ENCODE results near the gene NWD2. TPM values are rescaled to one million over a fixed set of nuclear protein-coding genes. Genes with fewer than 3 reads are reported as not detected.
"Not testable (repeated sequence)": the region's sequence is repeated elsewhere in the genome, so short reads cannot be mapped to it uniquely, and the experiment has no call there.

Gene NWD2
- total RNA-seq, result under 1 TPM in 1 of 7 donors, not detected in 6; 0.05 TPM
- not detected for polyA plus RNA-seq
- long read RNA-seq, donor 1, result 0 reads
- long read RNA-seq, donor 2, result 0 reads

DNA sequence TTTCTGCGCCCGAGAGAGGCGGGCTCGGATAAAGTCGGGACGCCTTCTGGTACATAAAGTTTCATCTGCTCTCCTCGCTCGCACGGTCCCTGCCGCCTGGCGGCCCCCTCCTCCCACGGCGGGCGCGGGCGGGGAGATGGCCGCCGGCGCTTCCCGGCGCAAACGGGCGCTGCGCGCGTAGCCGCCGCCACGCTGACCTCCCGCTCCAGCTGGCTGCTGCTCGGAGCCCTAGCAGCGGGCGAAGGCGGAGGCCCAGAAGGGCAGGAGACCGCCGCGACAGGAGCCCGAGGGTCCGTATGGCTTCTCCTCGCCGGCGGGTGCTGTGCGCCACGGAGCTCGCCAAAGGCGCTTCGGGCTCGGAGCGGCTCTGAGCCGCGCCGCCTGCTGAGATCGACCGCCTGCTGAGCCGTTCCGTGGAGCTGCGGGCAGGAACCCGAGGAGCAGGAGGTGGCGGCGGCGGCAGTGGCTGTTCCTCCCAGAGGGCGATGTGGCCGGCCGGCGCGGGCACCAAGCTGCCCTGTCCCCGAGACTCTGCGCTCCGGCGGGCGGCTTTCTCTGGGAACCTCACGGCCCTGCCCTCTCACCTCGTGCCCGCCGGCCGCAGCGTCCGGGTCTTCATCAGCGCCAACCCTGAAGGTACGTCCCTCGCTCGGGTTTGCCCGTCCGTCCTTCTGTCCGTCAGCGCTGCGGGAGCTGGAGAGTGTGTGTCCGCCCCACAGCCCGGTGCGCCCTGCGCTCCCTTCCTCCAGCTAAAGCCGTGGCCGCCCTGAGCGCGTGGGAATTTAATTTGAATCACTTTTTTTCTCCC is at the start of gene NWD2:
Gene NWD2, plus strand, starts transcription at position 161 of the 808 bp plus-strand sequence. Its CDS starts 325 bp downstream, at position 486.
- Histone ChIP-seq H3K4me1 (peaks cover 0 to 17% (median 8%) of the 10 kb centered on the region in 6 donors), H3K27me3 (replicated peaks in 1 of 7) (peaks cover 0 to 94% (median 30%) of the 10 kb centered on the region in 7 donors), H3K4me3 (peak within 1 kb of the TSS in 2 of 8 donors; percentile 20 to 27), H3K27ac (no peak within 1 kb of the TSS), H3K36me3 (no peaks in the 10 kb centered on the region), H3K9me3 (no peaks in the 10 kb centered on the region)
- no peak for DNase-seq
- intact Hi-C loops (cut with DNase I; ENCODE audit: low total_unique reads), result no loop called here
- 1 to 4% (median 3%) methylated on average over 44 to 95 of the region's 95 CpGs for WGBS, 5 donors
- TF ChIP-seq POLR2AphosphoS5 (IDR thresholded peaks at IDR 0.05) (no peak), POLR2A (IDR thresholded peaks at IDR 0.05) (no peak), CTCF (IDR thresholded peaks at IDR 0.05 in 8 of 11, conservative IDR thresholded peaks at IDR 0.05 in 3 of 11) (no peak)

DNA sequence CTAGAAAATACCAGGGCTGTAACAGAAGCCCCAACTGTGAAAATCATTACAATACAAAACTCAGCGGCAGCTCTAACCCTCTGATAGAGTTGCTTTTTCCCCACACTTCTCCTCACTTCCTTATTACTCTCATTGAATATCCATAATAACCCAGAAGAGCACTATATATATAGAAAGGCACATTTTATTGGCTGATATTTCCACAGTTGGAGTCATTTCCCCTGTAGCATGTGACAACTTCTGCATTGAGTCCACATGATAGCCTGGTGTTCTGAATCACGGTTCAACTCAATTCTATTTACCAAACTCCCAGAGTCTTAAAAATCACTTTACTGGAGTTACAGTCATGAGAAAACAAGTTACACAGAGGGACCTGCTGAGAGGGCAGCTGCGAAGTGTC is 46.6 kb upstream of the NWD2 start:
- H3K9me3 ChIP-seq, result peaks cover 0 to 2% (median 0%) of the 10 kb centered on the region in 8 donors
- intact Hi-C loops (cut with DNase I; ENCODE audit: low total_unique reads), result no loop called here
- no peak for TF ChIP-seq CTCF (IDR thresholded peaks at IDR 0.05 in 8 of 11, conservative IDR thresholded peaks at IDR 0.05 in 3 of 11)
- TF ChIP-seq POLR2A (IDR thresholded peaks at IDR 0.05), result no peak
- TF ChIP-seq POLR2AphosphoS5 (IDR thresholded peaks at IDR 0.05), result no peak
- 68 to 84% (median 72%) methylated on average over 3 of the region's 3 CpGs for WGBS, 5 donors
- no peaks in the 10 kb centered on the region for H3K4me1 ChIP-seq
- no peaks in the 10 kb centered on the region for H3K36me3 ChIP-seq
- no peak overlapping the region for H3K4me3 ChIP-seq
- no peaks in the 10 kb centered on the region for H3K27me3 ChIP-seq (replicated peaks in 1 of 7)
- no peak overlapping the region for H3K27ac ChIP-seq
- no peak for DNase-seq

- intact Hi-C loops (cut with DNase I; ENCODE audit: low total_unique reads); H3K4me3 ChIP-seq; H3K27ac ChIP-seq; DNase-seq; H3K36me3 ChIP-seq; H3K4me1 ChIP-seq; H3K27me3 ChIP-seq (replicated peaks in 1 of 7): not testable (repeated sequence)
- peaks cover 0 to 29% (median 23%) of the 10 kb centered on the region in 8 donors for H3K9me3 ChIP-seq
- 80 to 90% (median 88%) methylated on average over 1 of the region's 1 CpG for whole genome bisulfite sequencing, 5 donors
These were observed 39.8 kb upstream of the NWD2 start for GRCh38 chr4:37204740-37205139.

DNA sequence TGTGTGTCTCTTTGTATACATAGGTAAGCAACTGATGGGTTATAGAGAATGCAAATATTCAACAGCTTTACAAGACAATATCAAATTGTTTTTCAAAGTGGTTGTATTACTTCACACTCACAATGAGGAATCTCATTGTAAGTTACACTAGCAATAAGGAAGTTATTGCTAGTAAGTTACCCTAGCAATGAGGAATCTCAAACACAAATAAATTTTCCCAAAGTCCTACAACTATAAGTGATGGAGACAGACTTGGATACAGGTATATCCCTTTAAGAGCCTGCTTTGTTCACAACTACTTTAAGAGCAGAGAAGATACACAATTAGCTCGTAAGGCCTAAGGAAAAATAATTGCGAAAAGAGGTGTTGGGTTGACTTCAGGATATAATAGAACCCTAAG is 28.3 kb upstream of the NWD2 start:
- TF ChIP-seq POLR2A (IDR thresholded peaks at IDR 0.05) (no peak), POLR2AphosphoS5 (IDR thresholded peaks at IDR 0.05) (no peak), CTCF (IDR thresholded peaks at IDR 0.05 in 8 of 11, conservative IDR thresholded peaks at IDR 0.05 in 3 of 11) (no peak)
- no peak overlapping the region for H3K4me3 ChIP-seq
- no peaks in the 10 kb centered on the region for H3K9me3 ChIP-seq
- H3K4me1 ChIP-seq, result no peaks in the 10 kb centered on the region
- DNase-seq, result no peak
- intact Hi-C loops (cut with DNase I; ENCODE audit: low total_unique reads), result no loop called here
- H3K27ac ChIP-seq, result no peak overlapping the region
- H3K36me3 ChIP-seq, result no peaks in the 10 kb centered on the region
- 76 to 88% (median 84%) methylated on average over 2 of the region's 2 CpGs for WGBS, 5 donors
- no peaks in the 10 kb centered on the region for H3K27me3 ChIP-seq (replicated peaks in 1 of 7)

All from spleen (tissue), 13 donors.